Progenitor cell of endocrine pancreas (in vitro differentiated cells): ENCODE data around the gene CBY1. TPM values are rescaled to one million over a fixed set of nuclear protein-coding genes. Genes with fewer than 3 reads are reported as not detected.

ENCODE experiments used
- DNase-seq: peaks from one replicate; pipeline ENCODE4 v3.0.0; 2021; ENCODE audit warnings: low spot score; ENCODE audit not compliant: unreplicated experiment
- H3K27ac Mint-ChIP-seq: 2 replicates; pipeline ENCODE4 v1.8.0; 2021; ENCODE audit warnings: mild to moderate bottlenecking, moderate library complexity, mixed read lengths
- H3K27me3 Mint-ChIP-seq: 2 replicates; pipeline ENCODE4 v1.8.0; 2021; ENCODE audit warnings: mixed read lengths
- H3K36me3 Mint-ChIP-seq: 2 replicates; pipeline ENCODE4 v1.8.0; 2022; ENCODE audit warnings: mixed read lengths; ENCODE audit not compliant: insufficient read depth
- H3K4me1 Mint-ChIP-seq: 2 replicates; pipeline ENCODE4 v1.8.0; 2021; ENCODE audit warnings: low read depth, mixed read lengths
- H3K4me3 Mint-ChIP-seq: 2 replicates; pipeline ENCODE4 v1.8.0; 2021; ENCODE audit warnings: low read depth, mild to moderate bottlenecking, moderate library complexity, mixed read lengths
- H3K9me3 Mint-ChIP-seq: 2 replicates; pipeline ENCODE4 v1.8.0; 2021; ENCODE audit warnings: low read depth, mixed read lengths
- CTCF ChIP-seq: fragments of 200-600 bp; sonication (generic); IDR thresholded peaks from one replicate; pipeline ENCODE4 v1.5.0; 2021; ENCODE audit warnings: antibody characterized with exemption, mild to moderate bottlenecking; ENCODE audit not compliant: unreplicated experiment
- long read RNA-seq: library from polyadenylated mRNA; unstranded; transcript quantifications from one replicate; pipeline ENCODE4 v2.0.0, GENCODE V29; 2020
- total RNA-seq: library from RNA; stranded (reverse); gene quantifications from 2 replicates; pipeline ENCODE4 v1.2.1, GENCODE V29; 2021

CBY1 gene
- 46.1 and 50.5 TPM in 2 replicates for total RNA-seq
- long read RNA-seq, transcript CBY1-201 (5 exons, 1,133 nt): major isoform, 35 of 49 reads
- long read RNA-seq, partial matches to known transcripts: 2 of 49 reads
- long read RNA-seq, other reads (novel, unspliced or antisense): 8 of 49 reads

GRCh38 chr22:38656256-38657044 lies at the start of gene CBY1, which contains the start of gene FAM227A:
TSS of gene CBY1 (plus strand) at chr22:38656638. CDS start at chr22:38668055, 11,417 bp downstream.
TSS of gene FAM227A (minus strand) at chr22:38656392. CDS start at chr22:38650168, 6,224 bp downstream.
- peak within 1 kb of the TSS; percentile 94 for H3K4me3 Mint-ChIP-seq
- no peaks in the 10 kb centered on the region for H3K27me3 Mint-ChIP-seq
- peak; percentile 75 for DNase-seq
- peak within 1 kb of the TSS; percentile 100 for H3K27ac Mint-ChIP-seq
- H3K9me3 Mint-ChIP-seq: no peaks in the 10 kb centered on the region
- H3K36me3 Mint-ChIP-seq: peaks cover 6% of the 10 kb centered on the region
- H3K4me1 Mint-ChIP-seq: peaks cover 10% of the 10 kb centered on the region
- no peak for TF ChIP-seq CTCF

- TF ChIP-seq CTCF: no peak
Measured at GRCh38 chr22:38607680-38608079, 48.8 kb upstream of the CBY1 start.

GRCh38 chr22:38608992-38609750 lies 47.3 kb upstream of the CBY1 start:
- DNase-seq: no peak
- Mint-ChIP-seq H3K27ac (no peak overlapping the region), H3K36me3 (peaks cover 18% of the 10 kb centered on the region), H3K4me3 (no peak overlapping the region), H3K27me3 (no peaks in the 10 kb centered on the region), H3K9me3 (no peaks in the 10 kb centered on the region), H3K4me1 (peaks cover 9% of the 10 kb centered on the region)
- TF ChIP-seq CTCF: no peak

More at GRCh38 chr22:38607680-38608079, 48.8 kb upstream of the CBY1 start:
- H3K4me3 Mint-ChIP-seq: no peak overlapping the region
- H3K9me3 Mint-ChIP-seq: no peaks in the 10 kb centered on the region
- H3K27ac Mint-ChIP-seq: no peak overlapping the region
- H3K36me3 Mint-ChIP-seq: peaks cover 14% of the 10 kb centered on the region
- H3K4me1 Mint-ChIP-seq: peaks cover 9% of the 10 kb centered on the region
- H3K27me3 Mint-ChIP-seq: no peaks in the 10 kb centered on the region
- no peak for DNase-seq

GRCh38 chr22:38610234-38610633 lies 46.2 kb upstream of the CBY1 start:
- Mint-ChIP-seq H3K27me3 (no peaks in the 10 kb centered on the region), H3K4me1 (peaks cover 9% of the 10 kb centered on the region), H3K4me3 (no peak overlapping the region), H3K9me3 (no peaks in the 10 kb centered on the region), H3K27ac (peak overlapping the region; percentile 82), H3K36me3 (peaks cover 18% of the 10 kb centered on the region)
- DNase-seq: no peak
- no peak for TF ChIP-seq CTCF

- TF ChIP-seq CTCF: no peak
- Mint-ChIP-seq H3K27me3 (no peaks in the 10 kb centered on the region), H3K36me3 (peaks cover 25% of the 10 kb centered on the region), H3K4me1 (peaks cover 9% of the 10 kb centered on the region), H3K27ac (no peak overlapping the region), H3K4me3 (no peak overlapping the region), H3K9me3 (no peaks in the 10 kb centered on the region)
- DNase-seq: no peak
Measured at GRCh38 chr22:38611559-38611958, 44.9 kb upstream of the CBY1 start.
